Activated B cell treated with CpG ODN at 0.5 μM for 24 hours (primary cell): ENCODE measurements around the gene TMED1. TPM values are rescaled to one million over a fixed set of nuclear protein-coding genes. Genes with fewer than 3 reads are reported as not detected.

ENCODE experiments used
- ATAC-seq: fragments of 200-7000 bp; cut with Tn5 transposase; one replicate; pipeline ENCODE4 v1.10.0; 2021; ENCODE audit warnings: low read depth, mild to moderate bottlenecking, moderate library complexity
- CTCF ChIA-PET: fragments of 350-600 bp; sonication (Branson Sonifier 250); formaldehyde crosslinking; loops from one replicate; lab custom pipeline; 2021; ENCODE audit warnings: antibody characterized with exemption; lab: Charles Lee
- POLR2A ChIA-PET: fragments of 350-600 bp; sonication (Branson Sonifier 250); formaldehyde crosslinking; loops from one replicate; lab custom pipeline; 2021; ENCODE audit warnings: antibody characterized with exemption; lab: Charles Lee
- DNase-seq: peaks from one replicate; pipeline ENCODE4 v3.0.0; 2022
- H3K27ac Mint-ChIP-seq: one replicate; pipeline ENCODE4 v1.8.0; 2020; ENCODE audit warnings: mixed read lengths
- H3K27me3 Mint-ChIP-seq: one replicate; pipeline ENCODE4 v1.8.0; 2021; ENCODE audit warnings: mixed read lengths
- H3K36me3 Mint-ChIP-seq: one replicate; pipeline ENCODE4 v1.8.0; 2021; ENCODE audit warnings: low read depth, mixed read lengths
- H3K4me1 Mint-ChIP-seq: one replicate; pipeline ENCODE4 v1.8.0; 2021; ENCODE audit warnings: mixed read lengths
- H3K4me3 Mint-ChIP-seq: one replicate; pipeline ENCODE4 v1.8.0; 2020; ENCODE audit warnings: mild to moderate bottlenecking, mixed read lengths
- H3K9me3 Mint-ChIP-seq: one replicate; pipeline ENCODE4 v1.8.0; 2020; ENCODE audit warnings: mixed read lengths
- CTCF ChIP-seq: fragments of 200-600 bp; IDR thresholded peaks from one replicate; pipeline ENCODE4 v1.8.0; 2022; ENCODE audit warnings: antibody characterized with exemption, mild to moderate bottlenecking
- intact Hi-C: fragments of 100-400 bp; cut with micrococcal nuclease; formaldehyde crosslinking; loops from one replicate; pipeline ENCODE4 v1.15.1; 2024
- total RNA-seq: library from RNA; stranded (reverse); gene quantifications from 2 replicates; pipeline ENCODE4 v1.2.3, GENCODE V29; 2022

Gene TMED1
- total RNA-seq, 1 donor from 2014 or later, result 11.9 TPM

- Mint-ChIP-seq H3K9me3 (no peaks in the 10 kb centered on the region), H3K27ac (no peak overlapping the region), H3K4me1 (peaks cover under 1% of the 10 kb centered on the region), H3K27me3 (no peaks in the 10 kb centered on the region), H3K36me3 (peaks cover 72% of the 10 kb centered on the region), H3K4me3 (no peak overlapping the region)
- ATAC-seq, result no peak
- POLR2A ChIA-PET, result no interaction called here
- intact Hi-C loops, result no loop called here
- CTCF ChIA-PET, result interaction anchor here (0.7 kb wide), 1 partner anchor 53 kb away, joined by 3 read pairs; no protein-coding TSS in a partner anchor
- DNase-seq, result no peak
- no peak for TF ChIP-seq CTCF
These were observed 32.8 kb downstream of the TMED1 start for GRCh38 chr19:10803252-10803651.

GRCh38 chr19:10802479-10802878 is 33.5 kb downstream of the TMED1 start:
- Mint-ChIP-seq H3K9me3 (no peaks in the 10 kb centered on the region), H3K4me1 (peaks cover 9% of the 10 kb centered on the region), H3K4me3 (no peak overlapping the region), H3K27me3 (no peaks in the 10 kb centered on the region), H3K36me3 (peaks cover 74% of the 10 kb centered on the region), H3K27ac (no peak overlapping the region)
- CTCF ChIA-PET, result interaction anchor here (0.7 kb wide), 1 partner anchor 52 kb away, joined by 3 read pairs; no protein-coding TSS in a partner anchor
- no peak for TF ChIP-seq CTCF
- ATAC-seq, result no peak
- POLR2A ChIA-PET, result interaction anchor here (0.5 kb wide), 1 partner anchor 18 kb away, joined by 6 read pairs; no protein-coding TSS in a partner anchor
- intact Hi-C loops, result no loop called here
- no peak for DNase-seq

GRCh38 chr19:10800488-10800887 is 35.5 kb downstream of the TMED1 start:
- Mint-ChIP-seq H3K36me3 (peaks cover 86% of the 10 kb centered on the region), H3K4me3 (no peak overlapping the region), H3K27me3 (no peaks in the 10 kb centered on the region), H3K9me3 (no peaks in the 10 kb centered on the region), H3K4me1 (peaks cover 12% of the 10 kb centered on the region), H3K27ac (no peak overlapping the region)
- POLR2A ChIA-PET, result interaction anchor here (0.8 kb wide), 1 partner anchor 27 kb away, joined by 3 read pairs; no protein-coding TSS in a partner anchor
- no peak for TF ChIP-seq CTCF
- CTCF ChIA-PET, result no interaction called here
- DNase-seq (no peak), ATAC-seq (no peak)
- intact Hi-C loops, result no loop called here

- ChIA-PET POLR2A (no interaction called here), CTCF (no interaction called here)
- no peak for TF ChIP-seq CTCF
- Mint-ChIP-seq H3K27ac (peak overlapping the region; percentile 70), H3K9me3 (no peaks in the 10 kb centered on the region), H3K27me3 (no peaks in the 10 kb centered on the region), H3K4me1 (peaks cover 12% of the 10 kb centered on the region), H3K36me3 (peaks cover 86% of the 10 kb centered on the region), H3K4me3 (no peak overlapping the region)
- ATAC-seq (peak; percentile 83), DNase-seq (no peak)
- intact Hi-C loops, result no loop called here
These were observed 38.3 kb downstream of the TMED1 start for GRCh38 chr19:10797541-10798256.

GRCh38 chr19:10797078-10797477 is 38.9 kb downstream of the TMED1 start:
- peaks cover 84% of the 10 kb centered on the region for H3K36me3 Mint-ChIP-seq
- peaks cover 12% of the 10 kb centered on the region for H3K4me1 Mint-ChIP-seq
- CTCF ChIA-PET, result no interaction called here
- no peak overlapping the region for H3K4me3 Mint-ChIP-seq
- ATAC-seq (no peak), DNase-seq (no peak)
- POLR2A ChIA-PET, result interaction anchor here (1.5 kb wide), 1 partner anchor 96 kb away, joined by 4 read pairs; the partner anchor contains the start of gene QTRT1
- H3K27me3 Mint-ChIP-seq, result no peaks in the 10 kb centered on the region
- intact Hi-C loops, result no loop called here
- peak overlapping the region; percentile 70 for H3K27ac Mint-ChIP-seq
- no peak for TF ChIP-seq CTCF
- H3K9me3 Mint-ChIP-seq, result no peaks in the 10 kb centered on the region
